HG03571 (cell line): ENCODE data around the gene ZNF3.

ENCODE experiments used
- ATAC-seq: cut with Tn5 transposase; IDR thresholded peaks from one replicate; pipeline ENCODE4 v1.9.1; 2021; ENCODE audit not compliant: unreplicated experiment

The ZNF3 gene

GRCh38 chr7:100088621-100089457, 7.3 kb upstream of the ZNF3 start, which contains the start of gene COPS6:
Gene COPS6 (plus strand): TSS chr7:100088969. CDS start chr7:100088991, 22 bp downstream.
- peak; percentile 43 for ATAC-seq

- no peak for ATAC-seq
Observed at GRCh38 chr7:100088095-100088620, 6.6 kb upstream of the ZNF3 start.

GRCh38 chr7:100087055-100087750, 5.7 kb upstream of the ZNF3 start:
- no peak for ATAC-seq

- ATAC-seq = no peak
Observed at GRCh38 chr7:100085515-100085914, 4.0 kb upstream of the ZNF3 start.

GRCh38 chr7:100082978-100083377, 1.5 kb upstream of the ZNF3 start:
- no peak for ATAC-seq

- no peak for ATAC-seq
Observed at GRCh38 chr7:100080907-100081534, 502 bp downstream of the ZNF3 start.

- ATAC-seq = no peak
Observed at GRCh38 chr7:100079024-100079560, 2.4 kb downstream of the ZNF3 start.

- ATAC-seq = no peak
Observed at GRCh38 chr7:100077205-100077604, 4.3 kb downstream of the ZNF3 start.

- ATAC-seq = no peak
Observed at GRCh38 chr7:100075418-100075817, 6.1 kb downstream of the ZNF3 start.

GRCh38 chr7:100074841-100075240, 6.7 kb downstream of the ZNF3 start:
- no peak for ATAC-seq

GRCh38 chr7:100072462-100072861, 9.1 kb downstream of the ZNF3 start:
- ATAC-seq = no peak

GRCh38 chr7:100071018-100071723, 10.4 kb downstream of the ZNF3 start:
- ATAC-seq = no peak

GRCh38 chr7:100069991-100070390, 11.5 kb downstream of the ZNF3 start:
- ATAC-seq = no peak

GRCh38 chr7:100066953-100067352, 14.6 kb downstream of the ZNF3 start:
- no peak for ATAC-seq

- no peak for ATAC-seq
Observed at GRCh38 chr7:100065452-100066186, 15.9 kb downstream of the ZNF3 start.

- no peak for ATAC-seq
Observed at GRCh38 chr7:100064162-100064561, 17.4 kb downstream of the ZNF3 start.

- ATAC-seq = no peak
Observed at GRCh38 chr7:100063376-100063775, 18.1 kb downstream of the ZNF3 start.

- no peak for ATAC-seq
Observed at GRCh38 chr7:100061518-100062193, 19.9 kb downstream of the ZNF3 start.

GRCh38 chr7:100059251-100059739, 22.2 kb downstream of the ZNF3 start:
- ATAC-seq = no peak
